Naive thymus-derived CD8-positive, alpha-beta T cell (primary cell): Measurements from ENCODE around the gene HEPHL1. TPM values are rescaled to one million over a fixed set of nuclear protein-coding genes. Genes with fewer than 3 reads are reported as not detected.

Experiments used
- ATAC-seq, 2 donors: fragments of 150-1000 bp; cut with Tn5 transposase in 1 of 2; sonication (Bioruptor Pico), chemical (Tn5 transposase) in 1 of 2; 1 replicate in 1 of 2; 2 replicates in 1 of 2; pipeline ENCODE4 v1.10.0; 2021; ENCODE audit warnings: mild to moderate bottlenecking in 2 of 2, moderate library complexity in 2 of 2
- POLR2A ChIA-PET: fragments of 350-600 bp; sonication (Branson Sonifier 250); formaldehyde crosslinking; loops from one replicate; lab custom pipeline; 2021; ENCODE audit warnings: antibody characterized with exemption; lab: Charles Lee
- DNase-seq, 10 donors: peaks; one replicate each; pipeline versions ENCODE4 v3.0.0 to v3.0.0-alpha.2; 2020 to 2022
- H3K27ac Mint-ChIP-seq, 10 donors: one replicate each; pipeline ENCODE4 v1.8.0; 2020 to 2022; ENCODE audit warnings: mild to moderate bottlenecking in 10 of 10, mixed read lengths in 10 of 10, moderate library complexity in 4 of 10, inconsistent platforms in 1 of 10
- H3K27me3 Mint-ChIP-seq, 5 donors: one replicate each; pipeline ENCODE4 v1.8.0; 2021 to 2022; ENCODE audit warnings: mixed read lengths in 5 of 5
- H3K36me3 Mint-ChIP-seq, 3 donors: one replicate each; pipeline ENCODE4 v1.8.0; 2020 to 2022; ENCODE audit warnings: mixed read lengths in 3 of 3, mild to moderate bottlenecking in 2 of 3, inconsistent platforms in 1 of 3
- H3K4me1 Mint-ChIP-seq, 4 donors: one replicate each; pipeline ENCODE4 v1.8.0; 2021 to 2022; ENCODE audit warnings: mixed read lengths in 4 of 4
- H3K4me3 Mint-ChIP-seq, 10 donors: one replicate each; pipeline ENCODE4 v1.8.0; 2020 to 2022; ENCODE audit warnings: mild to moderate bottlenecking in 10 of 10, mixed read lengths in 10 of 10, moderate library complexity in 6 of 10, inconsistent platforms in 1 of 10
- H3K9me3 Mint-ChIP-seq, 9 donors: one replicate each; pipeline ENCODE4 v1.8.0; 2020 to 2022; ENCODE audit warnings: mixed read lengths in 9 of 9, mild to moderate bottlenecking in 3 of 9, inconsistent platforms in 1 of 9, moderate library complexity in 1 of 9
- polyA plus RNA-seq, 3 donors: library from polyadenylated mRNA; unstranded; fragments of 300-500 nt; fragmentation: Illumina TruSeq; gene quantifications; one replicate each; pipeline ENCODE4 v1.2.3, GENCODE V29; 2021
- total RNA-seq, 8 experiments: library from RNA in 2 of 8; stranded (reverse) in 2 of 8; gene quantifications; one replicate each; pipeline ENCODE4 v1.2.3 and lab custom pipeline; 2021 to 2026

HEPHL1 gene
- total and polyA plus RNA-seq, 5 experiments from 2014 or later = not detected

DNA sequence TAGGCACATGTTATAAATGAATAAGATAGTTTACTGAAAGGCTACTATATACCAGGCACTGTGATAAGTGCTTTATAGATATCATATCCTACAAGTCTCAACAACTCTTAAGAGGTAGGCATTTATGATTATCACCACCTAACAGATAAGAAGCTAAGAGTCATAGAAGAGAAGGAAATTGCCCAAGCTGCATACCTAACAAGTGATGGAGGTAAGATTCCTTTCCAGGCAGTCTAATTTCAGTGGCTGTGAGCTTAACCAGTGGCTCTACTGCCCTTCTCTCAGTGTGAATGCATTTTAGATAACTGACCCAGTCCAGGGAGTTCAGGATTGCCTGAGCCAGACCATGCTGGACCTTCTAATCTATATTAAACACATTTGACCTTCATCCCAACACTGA is 39.2 kb downstream of the HEPHL1 start:
- no peaks in the 10 kb centered on the region for H3K9me3 Mint-ChIP-seq
- peaks cover 0 to 2% (median 0%) of the 10 kb centered on the region in 3 donors for H3K36me3 Mint-ChIP-seq

GRCh38 chr11:94062360-94062759 is 41.2 kb downstream of the HEPHL1 start:
- Mint-ChIP-seq H3K9me3 (no peaks in the 10 kb centered on the region), H3K27ac (peak overlapping the region in 1 of 10 donors; percentile 25), H3K4me3 (no peak overlapping the region), H3K4me1 (no peaks in the 10 kb centered on the region), H3K36me3 (peaks cover 0 to 2% (median 0%) of the 10 kb centered on the region in 3 donors), H3K27me3 (peaks cover 5 to 31% (median 21%) of the 10 kb centered on the region in 5 donors)
- POLR2A ChIA-PET = no interaction called here
- ATAC-seq (no peak), DNase-seq (no peak)

More for the DNA sequence above, 39.2 kb downstream of the HEPHL1 start:
- Mint-ChIP-seq H3K4me3 (no peak overlapping the region), H3K27me3 (peaks cover 5 to 37% (median 21%) of the 10 kb centered on the region in 5 donors), H3K4me1 (no peaks in the 10 kb centered on the region), H3K27ac (no peak overlapping the region)
- DNase-seq (no peak), ATAC-seq (no peak)
- POLR2A ChIA-PET = no interaction called here

- POLR2A ChIA-PET = no interaction called here
- Mint-ChIP-seq H3K9me3 (peaks cover 0 to 8% (median 0%) of the 10 kb centered on the region in 9 donors), H3K27me3 (peaks cover 2 to 16% (median 8%) of the 10 kb centered on the region in 5 donors), H3K27ac (no peak overlapping the region), H3K4me1 (no peaks in the 10 kb centered on the region), H3K36me3 (peaks cover 0 to 2% (median 0%) of the 10 kb centered on the region in 3 donors), H3K4me3 (no peak overlapping the region)
- ATAC-seq (no peak), DNase-seq (no peak)
These were observed 45.8 kb downstream of the HEPHL1 start for GRCh38 chr11:94066901-94067429.

- no peaks in the 10 kb centered on the region for H3K4me1 Mint-ChIP-seq
- H3K27ac Mint-ChIP-seq = no peak overlapping the region
- no peak overlapping the region for H3K4me3 Mint-ChIP-seq
- H3K27me3 Mint-ChIP-seq = peaks cover 0 to 8% (median 7%) of the 10 kb centered on the region in 5 donors
- POLR2A ChIA-PET = no interaction called here
- no peaks in the 10 kb centered on the region for H3K36me3 Mint-ChIP-seq
- H3K9me3 Mint-ChIP-seq = peaks cover 0 to 8% (median 0%) of the 10 kb centered on the region in 9 donors
- ATAC-seq = no peak
- DNase-seq = no peak
These were observed 47.6 kb downstream of the HEPHL1 start for GRCh38 chr11:94068764-94069163.

DNA sequence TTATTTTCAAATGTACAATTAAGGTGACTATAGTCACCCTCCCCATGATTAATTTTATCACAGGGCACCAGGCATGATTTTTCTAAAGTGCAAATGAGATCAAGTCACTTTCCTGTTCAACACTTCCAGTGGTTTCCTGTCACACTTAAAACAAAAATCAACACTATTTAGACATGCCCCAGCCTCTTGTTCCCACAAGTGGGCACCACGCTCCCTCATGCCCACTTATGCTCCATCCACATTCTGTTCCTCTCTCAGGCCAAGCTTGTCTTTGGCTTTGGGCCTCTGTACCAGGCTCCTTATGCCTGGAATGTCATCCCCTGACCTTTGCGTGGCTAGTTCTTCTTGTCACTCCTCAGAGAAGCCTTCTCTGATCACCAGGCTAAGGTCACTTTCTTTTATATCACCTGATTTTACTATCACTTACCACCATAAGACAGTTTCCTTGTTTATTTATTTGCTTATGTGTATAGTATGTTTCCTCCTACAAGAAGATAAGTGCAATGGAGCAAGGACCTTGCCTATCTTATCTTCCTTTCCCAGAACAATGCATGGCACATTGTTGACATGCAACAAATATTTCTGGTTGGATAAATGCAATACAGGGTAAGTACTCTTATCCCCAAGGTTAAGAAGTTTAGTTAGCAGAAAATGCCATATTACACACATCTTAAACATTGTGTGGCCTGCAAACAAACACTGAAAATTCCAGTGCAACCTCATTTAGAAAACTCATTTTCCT is 56.6 kb downstream of the HEPHL1 start:
- Mint-ChIP-seq H3K27me3 (peaks cover 7 to 46% (median 13%) of the 10 kb centered on the region in 5 donors), H3K27ac (no peak overlapping the region), H3K36me3 (peaks cover 0 to 2% (median 0%) of the 10 kb centered on the region in 3 donors), H3K4me3 (no peak overlapping the region), H3K4me1 (peaks cover 0 to 2% (median 0%) of the 10 kb centered on the region in 4 donors), H3K9me3 (no peaks in the 10 kb centered on the region)
- ATAC-seq (no peak), DNase-seq (no peak)
- POLR2A ChIA-PET = no interaction called here

GRCh38 chr11:94084164-94084563 is 63.0 kb downstream of the HEPHL1 start:
- POLR2A ChIA-PET = no interaction called here
- peaks cover 9 to 40% (median 18%) of the 10 kb centered on the region in 5 donors for H3K27me3 Mint-ChIP-seq
- no peaks in the 10 kb centered on the region for H3K4me1 Mint-ChIP-seq
- peaks cover 0 to 1% (median 0%) of the 10 kb centered on the region in 9 donors for H3K9me3 Mint-ChIP-seq
- peaks cover 0 to 2% (median 0%) of the 10 kb centered on the region in 3 donors for H3K36me3 Mint-ChIP-seq
- ATAC-seq = no peak
- no peak overlapping the region for H3K27ac Mint-ChIP-seq
- no peak overlapping the region for H3K4me3 Mint-ChIP-seq
- no peak for DNase-seq

GRCh38 chr11:94088906-94089305 is 67.8 kb downstream of the HEPHL1 start:
- Mint-ChIP-seq H3K4me3 (no peak overlapping the region), H3K27me3 (peaks cover 0 to 28% (median 7%) of the 10 kb centered on the region in 5 donors)
- no peak for ATAC-seq

DNA sequence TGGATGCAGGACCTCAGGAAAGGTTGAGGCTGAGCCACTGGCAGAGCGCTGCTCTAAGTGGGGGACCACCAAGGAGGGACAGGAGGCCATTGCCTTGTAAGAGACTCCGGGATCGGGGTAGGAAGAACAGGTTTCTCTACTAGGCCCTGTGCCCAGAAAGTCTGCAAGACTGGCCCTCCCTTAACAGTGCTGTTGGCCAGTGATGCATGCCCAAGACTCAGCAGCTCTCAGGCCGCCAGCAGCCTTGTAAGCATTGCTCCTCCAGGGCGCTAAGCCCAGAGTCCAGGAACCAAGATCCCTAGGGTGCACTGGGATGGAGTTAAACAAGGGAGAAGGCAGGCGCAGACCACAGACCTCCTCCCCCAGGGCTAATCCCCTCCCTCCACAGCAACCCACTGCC is 68.2 kb downstream of the HEPHL1 start:
- Mint-ChIP-seq H3K9me3 (peaks cover 0 to 10% (median 0%) of the 10 kb centered on the region in 9 donors), H3K4me1 (no peaks in the 10 kb centered on the region), H3K36me3 (no peaks in the 10 kb centered on the region), H3K27me3 (peaks cover 0 to 28% (median 7%) of the 10 kb centered on the region in 5 donors), H3K4me3 (no peak overlapping the region), H3K27ac (no peak overlapping the region)
- ATAC-seq = no peak
- POLR2A ChIA-PET = no interaction called here
- DNase-seq = no peak

More at GRCh38 chr11:94088906-94089305, 67.8 kb downstream of the HEPHL1 start:
- Mint-ChIP-seq H3K9me3 (peaks cover 0 to 10% (median 0%) of the 10 kb centered on the region in 9 donors), H3K27ac (no peak overlapping the region), H3K4me1 (no peaks in the 10 kb centered on the region), H3K36me3 (no peaks in the 10 kb centered on the region)
- no peak for DNase-seq
- POLR2A ChIA-PET = no interaction called here

- no peak overlapping the region for H3K4me3 Mint-ChIP-seq
- ATAC-seq (no peak), DNase-seq (no peak)
- no peaks in the 10 kb centered on the region for H3K4me1 Mint-ChIP-seq
- no peaks in the 10 kb centered on the region for H3K36me3 Mint-ChIP-seq
- H3K9me3 Mint-ChIP-seq = peaks cover 0 to 12% (median 0%) of the 10 kb centered on the region in 9 donors
- no peak overlapping the region for H3K27ac Mint-ChIP-seq
- peaks cover 0 to 28% (median 6%) of the 10 kb centered on the region in 5 donors for H3K27me3 Mint-ChIP-seq
- POLR2A ChIA-PET = no interaction called here
These were observed 69.2 kb downstream of the HEPHL1 start for GRCh38 chr11:94090401-94090800.

DNA sequence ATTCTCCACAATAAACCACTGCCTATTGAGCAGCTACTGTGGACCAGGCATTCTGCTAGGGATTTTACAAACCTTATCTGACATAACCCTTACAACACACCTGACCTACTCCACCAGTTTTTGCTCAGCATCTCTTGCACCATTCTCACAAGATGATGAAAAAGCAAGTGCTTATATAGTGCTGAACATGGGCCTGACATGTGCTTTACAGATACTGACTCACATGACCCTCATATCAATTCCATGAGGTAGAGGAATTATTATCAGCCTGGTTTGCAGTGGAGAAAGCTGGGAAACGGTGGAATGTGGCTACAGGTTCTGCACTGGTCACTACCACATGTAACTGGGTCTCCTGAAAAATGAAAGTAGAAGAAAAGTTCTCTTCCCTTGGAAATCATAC is 69.9 kb downstream of the HEPHL1 start:
- Mint-ChIP-seq H3K27ac (no peak overlapping the region), H3K36me3 (no peaks in the 10 kb centered on the region), H3K27me3 (peaks cover 0 to 28% (median 6%) of the 10 kb centered on the region in 5 donors), H3K9me3 (peaks cover 0 to 16% (median 0%) of the 10 kb centered on the region in 9 donors), H3K4me1 (no peaks in the 10 kb centered on the region), H3K4me3 (no peak overlapping the region)
- ATAC-seq (no peak), DNase-seq (no peak)
- POLR2A ChIA-PET = no interaction called here

DNA sequence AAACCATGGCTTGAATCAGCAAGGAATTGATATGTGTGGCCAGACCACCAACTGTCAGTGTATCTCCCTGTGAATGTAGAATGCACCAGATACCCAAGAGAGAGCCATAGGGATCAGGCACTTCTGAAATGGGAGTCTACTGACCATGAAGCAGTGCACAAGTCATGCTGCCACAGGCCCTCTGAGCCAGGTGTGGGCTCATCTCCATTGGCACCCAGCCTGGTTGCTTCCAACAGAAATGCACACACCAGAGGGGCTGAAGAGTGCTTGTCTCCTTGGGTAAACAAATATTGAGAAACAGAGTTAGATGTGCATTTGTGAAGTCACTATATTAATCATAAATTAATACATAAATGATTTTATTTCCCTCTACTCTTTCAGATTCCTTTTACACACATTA is 79.1 kb downstream of the HEPHL1 start:
- Mint-ChIP-seq H3K36me3 (no peaks in the 10 kb centered on the region), H3K4me1 (no peaks in the 10 kb centered on the region), H3K27me3 (peaks cover 2 to 19% (median 8%) of the 10 kb centered on the region in 5 donors), H3K9me3 (peaks cover 0 to 32% (median 10%) of the 10 kb centered on the region in 9 donors), H3K27ac (no peak overlapping the region), H3K4me3 (no peak overlapping the region)
- POLR2A ChIA-PET = no interaction called here
- DNase-seq = no peak
- ATAC-seq = no peak

DNA sequence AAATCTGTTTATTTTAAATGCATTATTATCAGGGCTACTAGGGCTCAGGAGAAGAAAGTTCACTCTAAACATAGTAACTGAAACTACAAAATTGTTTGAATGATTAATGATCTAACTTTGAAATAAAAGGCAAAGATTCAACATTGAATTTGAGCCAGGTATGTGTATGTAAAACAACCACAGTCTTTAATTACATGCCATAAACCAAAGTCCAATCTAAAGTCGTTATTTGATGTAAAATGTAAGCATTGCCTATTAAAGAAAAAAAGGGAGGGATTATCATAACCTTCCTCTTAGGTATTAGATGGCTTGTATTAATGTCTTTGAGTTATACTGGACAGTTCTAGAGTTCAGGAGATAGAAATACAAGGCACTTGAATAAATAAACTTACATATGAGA is 82.3 kb downstream of the HEPHL1 start:
- DNase-seq (no peak), ATAC-seq (no peak)
- Mint-ChIP-seq H3K4me3 (no peak overlapping the region), H3K27me3 (peaks cover 2 to 15% (median 5%) of the 10 kb centered on the region in 5 donors), H3K27ac (no peak overlapping the region), H3K36me3 (no peaks in the 10 kb centered on the region), H3K4me1 (no peaks in the 10 kb centered on the region), H3K9me3 (peaks cover 0 to 8% (median 4%) of the 10 kb centered on the region in 9 donors)
- POLR2A ChIA-PET = no interaction called here

- Mint-ChIP-seq H3K4me3 (no peak overlapping the region), H3K27ac (no peak overlapping the region), H3K4me1 (no peaks in the 10 kb centered on the region), H3K27me3 (peaks cover 2 to 9% (median 4%) of the 10 kb centered on the region in 5 donors), H3K9me3 (peaks cover 0 to 4% (median 1%) of the 10 kb centered on the region in 9 donors), H3K36me3 (no peaks in the 10 kb centered on the region)
- ATAC-seq (no peak), DNase-seq (no peak)
- POLR2A ChIA-PET = no interaction called here
These were observed 83.6 kb downstream of the HEPHL1 start for GRCh38 chr11:94104734-94105133.
